ENCODE data around the gene STXBP2. TPM values are rescaled to one million over a fixed set of nuclear protein-coding genes. Genes with fewer than 3 reads are reported as not detected.

Gene STXBP2
- total RNA-seq, 4 donors from 2014 or later, result 117 to 245 (median 199) TPM

DNA sequence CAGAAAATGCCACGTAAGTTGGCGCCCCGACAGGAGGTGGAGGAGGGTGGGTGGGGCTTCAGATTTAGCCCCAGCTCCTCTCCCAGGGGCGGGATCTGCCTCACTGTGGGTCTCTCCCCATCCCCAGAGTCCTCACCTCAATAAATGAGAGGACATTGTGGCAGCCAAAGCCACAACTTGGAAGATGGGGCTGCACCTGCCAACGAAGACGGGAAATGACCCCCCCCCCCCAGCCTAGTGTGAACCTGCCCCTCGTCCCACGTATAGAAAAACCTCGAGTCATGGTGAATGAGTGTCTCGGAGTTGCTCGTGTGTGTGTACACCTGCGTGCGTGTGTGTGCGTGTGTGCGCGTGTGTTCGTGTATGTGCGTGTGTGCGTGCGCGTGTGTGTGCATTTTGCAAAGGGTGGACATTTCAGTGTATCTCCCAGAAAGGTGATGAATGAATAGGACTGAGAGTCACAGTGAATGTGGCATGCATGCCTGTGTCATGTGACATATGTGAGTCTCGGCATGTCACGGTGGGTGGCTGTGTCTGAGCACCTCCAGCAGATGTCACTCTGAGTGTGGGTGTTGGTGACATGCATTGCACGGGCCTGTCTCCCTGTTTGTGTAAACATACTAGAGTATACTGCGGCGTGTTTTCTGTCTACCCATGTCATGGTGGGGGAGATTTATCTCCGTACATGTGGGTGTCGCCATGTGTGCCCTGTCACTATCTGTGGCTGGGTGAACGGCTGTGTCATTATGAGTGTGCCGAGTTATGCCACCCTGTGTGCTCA, 42.3 kb downstream of the STXBP2 start:
- H3K27me3 ChIP-seq, result no peaks in the 10 kb centered on the region
- H3K4me1 ChIP-seq, result peaks cover 0 to 18% (median 2%) of the 10 kb centered on the region in 4 donors
- H3K4me3 ChIP-seq, result no peak overlapping the region
- no peaks in the 10 kb centered on the region for H3K9me3 ChIP-seq
- peaks cover 0 to 20% (median 0%) of the 10 kb centered on the region in 3 donors for H3K36me3 ChIP-seq
- H3K27ac ChIP-seq, result no peak overlapping the region
- TF ChIP-seq, protein P1, sequence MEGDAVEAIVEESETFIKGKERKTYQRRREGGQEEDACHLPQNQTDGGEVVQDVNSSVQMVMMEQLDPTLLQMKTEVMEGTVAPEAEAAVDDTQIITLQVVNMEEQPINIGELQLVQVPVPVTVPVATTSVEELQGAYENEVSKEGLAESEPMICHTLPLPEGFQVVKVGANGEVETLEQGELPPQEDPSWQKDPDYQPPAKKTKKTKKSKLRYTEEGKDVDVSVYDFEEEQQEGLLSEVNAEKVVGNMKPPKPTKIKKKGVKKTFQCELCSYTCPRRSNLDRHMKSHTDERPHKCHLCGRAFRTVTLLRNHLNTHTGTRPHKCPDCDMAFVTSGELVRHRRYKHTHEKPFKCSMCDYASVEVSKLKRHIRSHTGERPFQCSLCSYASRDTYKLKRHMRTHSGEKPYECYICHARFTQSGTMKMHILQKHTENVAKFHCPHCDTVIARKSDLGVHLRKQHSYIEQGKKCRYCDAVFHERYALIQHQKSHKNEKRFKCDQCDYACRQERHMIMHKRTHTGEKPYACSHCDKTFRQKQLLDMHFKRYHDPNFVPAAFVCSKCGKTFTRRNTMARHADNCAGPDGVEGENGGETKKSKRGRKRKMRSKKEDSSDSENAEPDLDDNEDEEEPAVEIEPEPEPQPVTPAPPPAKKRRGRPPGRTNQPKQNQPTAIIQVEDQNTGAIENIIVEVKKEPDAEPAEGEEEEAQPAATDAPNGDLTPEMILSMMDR (IDR thresholded peaks at IDR 0.05), result peak in 5 of 6 experiments; percentile 10 to 55 (median 40)
- no peak for TF ChIP-seq POLR2A (IDR thresholded peaks at IDR 0.05)
- peak in 2 of 3 donors; percentile 83 to 85 for DNase-seq

DNA sequence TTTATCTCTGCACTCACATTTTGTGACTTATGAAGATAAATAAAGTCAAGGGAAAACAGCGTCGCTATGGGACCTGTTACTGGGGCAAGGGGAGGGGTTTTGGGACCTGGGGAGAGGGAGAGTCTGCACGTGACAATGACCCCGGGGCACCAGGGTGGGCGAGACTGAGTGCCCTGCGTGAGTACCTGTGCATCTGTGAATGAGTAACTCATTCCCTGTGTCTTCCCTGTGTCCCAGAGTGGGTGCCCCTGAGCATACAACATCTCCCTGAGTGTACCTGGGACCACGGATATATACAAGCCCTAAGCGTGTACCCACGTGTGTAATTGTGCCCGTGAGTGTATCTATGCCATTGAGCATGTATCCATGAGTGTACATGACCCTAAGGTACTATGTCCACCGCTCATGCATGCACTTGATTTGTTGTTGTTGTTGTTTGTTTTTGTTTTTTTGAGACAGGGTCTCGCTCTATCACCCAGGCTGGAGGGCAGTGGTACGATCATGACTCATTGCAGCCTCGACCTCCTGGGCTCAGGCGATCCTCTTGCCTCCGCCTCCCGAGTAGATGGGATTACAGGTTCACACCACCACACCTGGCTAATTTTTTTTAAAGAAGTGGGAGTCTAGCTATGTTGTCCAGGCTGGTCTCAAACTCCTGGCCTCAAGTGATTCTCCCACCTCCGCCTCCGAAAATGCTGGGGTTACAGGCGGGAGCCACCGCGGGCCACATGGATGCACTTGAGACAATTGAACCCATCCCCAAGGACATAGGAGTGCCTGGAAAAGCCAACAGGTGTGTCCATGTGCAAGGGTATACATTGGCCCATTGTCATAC, 43.1 kb downstream of the STXBP2 start:
- Histone ChIP-seq H3K4me1 (peaks cover 0 to 18% (median 2%) of the 10 kb centered on the region in 4 donors), H3K27me3 (no peaks in the 10 kb centered on the region), H3K9me3 (no peaks in the 10 kb centered on the region), H3K4me3 (peak overlapping the region; percentile 59 to 97 (median 94)), H3K27ac (peak overlapping the region in 2 of 4 donors; percentile 83 to 95), H3K36me3 (peaks cover 0 to 21% (median 0%) of the 10 kb centered on the region in 3 donors)
- no peak for TF ChIP-seq POLR2A (IDR thresholded peaks at IDR 0.05)
- TF ChIP-seq, protein P1 (IDR thresholded peaks at IDR 0.05), result no peak
- no peak for DNase-seq

DNA sequence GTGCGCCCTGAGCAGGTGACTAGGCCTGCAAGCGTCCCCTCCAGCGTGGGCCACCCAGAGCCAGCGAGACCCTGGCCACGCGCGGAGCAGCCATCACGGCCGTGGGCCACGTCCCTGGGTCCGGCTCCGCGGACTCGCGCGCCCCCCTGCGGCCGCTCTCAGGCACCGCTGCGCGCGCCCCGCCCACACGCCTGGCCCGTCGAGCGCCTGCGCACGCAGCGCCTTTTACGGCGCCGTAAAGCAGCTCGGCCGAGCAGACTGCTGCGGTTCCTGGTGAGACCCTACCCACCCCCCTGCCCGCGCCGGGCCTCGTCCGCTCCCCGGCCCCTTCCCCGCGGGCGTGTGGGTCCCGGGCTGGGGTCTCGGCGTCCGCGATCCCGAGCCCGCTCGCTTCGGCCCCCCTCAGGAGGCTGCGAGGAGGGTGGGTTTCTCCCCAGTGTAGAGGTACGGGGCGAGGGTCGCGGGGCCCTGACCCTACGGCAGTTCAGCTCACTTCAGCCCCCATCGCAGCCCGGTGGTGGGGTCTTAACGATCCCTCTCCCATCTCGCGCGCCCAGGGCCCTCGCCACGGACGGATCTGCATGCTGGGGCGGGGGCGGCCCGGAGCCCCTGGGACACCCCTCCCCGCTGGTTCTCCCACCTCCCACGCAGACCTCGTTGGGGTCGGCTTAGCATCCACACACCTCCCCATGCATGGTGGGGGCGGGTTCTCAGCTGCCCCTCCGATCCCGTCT, 43.9 kb downstream of the STXBP2 start, which contains the start of gene TRAPPC5:
Gene TRAPPC5, plus strand, starts transcription at position 228 of the 734 bp plus-strand sequence. CDS start 1,421 bp downstream, outside the sequence.
- peak; percentile 81 to 93 (median 91) for DNase-seq

DNA sequence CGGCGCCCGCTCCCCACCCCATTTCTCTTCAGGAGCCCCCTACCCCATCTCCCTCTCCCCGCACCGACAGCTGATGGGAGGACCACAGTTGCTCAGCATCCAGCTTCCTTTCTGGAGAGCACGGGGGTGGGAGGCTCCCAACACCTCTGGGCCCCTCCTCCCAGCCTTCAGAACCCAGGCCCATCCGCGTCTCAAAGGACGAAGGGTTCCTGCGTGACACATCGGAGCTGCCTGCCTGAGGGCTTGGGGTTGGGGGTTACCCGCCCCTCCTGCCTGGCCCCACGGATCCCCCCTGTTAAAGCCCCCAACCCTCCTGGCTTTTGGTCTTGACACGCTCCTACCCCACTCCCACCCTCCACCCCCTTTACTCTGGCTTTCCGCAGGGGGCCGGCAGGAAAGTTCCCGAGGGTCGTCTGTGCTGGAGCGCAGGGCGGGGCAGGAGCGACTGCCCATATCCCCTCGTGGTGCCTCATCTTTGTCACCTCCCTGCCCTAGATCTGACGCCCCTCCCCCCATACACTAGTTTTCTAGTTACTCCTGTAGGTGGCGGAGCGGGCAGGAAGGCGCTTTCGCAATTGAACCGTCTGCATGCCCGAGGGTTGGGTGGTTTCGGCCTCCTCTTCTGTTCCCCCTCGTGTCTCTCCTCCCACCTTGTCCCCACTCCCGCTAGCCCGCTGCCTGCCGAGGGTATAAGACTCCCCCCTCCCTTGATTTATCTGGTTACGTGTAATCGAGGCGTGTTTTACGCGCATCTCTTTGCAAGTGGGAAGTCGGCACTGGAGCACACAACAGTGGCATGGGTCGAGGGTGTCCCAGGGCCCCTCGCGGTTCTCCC, 44.6 kb downstream of the STXBP2 start:
- Histone ChIP-seq H3K27ac (peak overlapping the region; percentile 63 to 95 (median 86)), H3K27me3 (no peaks in the 10 kb centered on the region), H3K4me1 (peaks cover 0 to 18% (median 2%) of the 10 kb centered on the region in 4 donors), H3K9me3 (no peaks in the 10 kb centered on the region), H3K4me3 (peak overlapping the region; percentile 59 to 97 (median 94)), H3K36me3 (peaks cover 0 to 21% (median 0%) of the 10 kb centered on the region in 3 donors)
- TF ChIP-seq POLR2A (IDR thresholded peaks at IDR 0.05), result peak in 1 of 2 donors; percentile 12
- TF ChIP-seq, protein P1 (IDR thresholded peaks at IDR 0.05), result peak; percentile 10 to 66 (median 52)
- DNase-seq, result peak; percentile 71 to 91 (median 86)

More for the DNA sequence above, 43.9 kb downstream of the STXBP2 start, which contains the start of gene TRAPPC5:
- no peaks in the 10 kb centered on the region for H3K27me3 ChIP-seq
- peaks cover 0 to 21% (median 0%) of the 10 kb centered on the region in 3 donors for H3K36me3 ChIP-seq
- H3K27ac ChIP-seq, result peak within 1 kb of the TSS; percentile 63 to 95 (median 86)
- peak in 1 of 2 donors; percentile 21 for TF ChIP-seq POLR2A (IDR thresholded peaks at IDR 0.05)
- TF ChIP-seq, protein P1 (IDR thresholded peaks at IDR 0.05), result peak; percentile 97 to 99 (median 99)
- H3K4me1 ChIP-seq, result peaks cover 0 to 18% (median 2%) of the 10 kb centered on the region in 4 donors
- no peaks in the 10 kb centered on the region for H3K9me3 ChIP-seq
- H3K4me3 ChIP-seq, result peak within 1 kb of the TSS; percentile 59 to 97 (median 94)
